COLO668 (cell line): ENCODE measurements around the gene PACRG.

Source experiments
- DNase-seq: peaks from one replicate; lab custom pipeline; 2025; ENCODE audit not compliant: unreplicated experiment; lab: John Stamatoyannopoulos, UW

The PACRG gene

DNA sequence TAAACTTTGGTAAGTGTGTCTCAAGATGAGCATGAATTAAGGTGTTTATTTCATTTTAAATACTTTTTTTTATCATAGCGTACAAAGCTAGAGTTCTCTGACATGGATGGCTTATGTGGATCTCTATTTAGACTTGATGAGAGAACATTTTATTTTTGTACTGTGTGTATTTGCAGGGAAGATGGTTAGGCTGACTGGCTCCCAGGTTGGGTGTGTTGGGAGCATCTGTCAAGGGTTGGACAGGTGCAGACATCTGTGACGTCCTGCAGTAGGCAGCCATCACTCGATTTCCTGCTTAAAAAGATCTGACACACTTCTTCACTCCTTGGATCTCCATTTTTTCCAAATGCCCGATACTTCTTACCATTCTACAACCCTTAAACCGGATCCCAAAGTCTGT is 464.8 kb downstream of the PACRG start:
- DNase-seq = no peak

DNA sequence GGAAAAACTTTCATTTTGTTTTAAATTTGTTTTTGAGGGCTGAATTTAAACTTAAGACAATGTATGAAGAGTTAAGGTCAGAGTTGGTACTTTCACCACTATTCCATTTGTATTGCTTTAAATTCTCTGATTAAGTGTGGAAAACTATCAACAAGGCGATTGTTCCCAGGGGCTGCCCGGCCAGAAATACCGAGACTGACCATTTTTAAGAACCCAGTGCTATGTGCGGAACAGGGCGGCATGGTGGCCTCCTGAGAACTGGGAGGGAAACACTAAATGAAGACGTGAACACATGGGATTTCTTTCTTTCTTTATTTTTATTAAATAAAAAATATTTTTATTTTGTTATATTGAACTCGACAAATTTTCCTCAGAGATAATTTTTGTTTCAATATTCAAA is 465.6 kb downstream of the PACRG start:
- DNase-seq = no peak

GRCh38 chr6:163195721-163196691 is 468.2 kb downstream of the PACRG start:
- no peak for DNase-seq

- DNase-seq = no peak
These were observed 470.1 kb downstream of the PACRG start for GRCh38 chr6:163197839-163198238.

DNA sequence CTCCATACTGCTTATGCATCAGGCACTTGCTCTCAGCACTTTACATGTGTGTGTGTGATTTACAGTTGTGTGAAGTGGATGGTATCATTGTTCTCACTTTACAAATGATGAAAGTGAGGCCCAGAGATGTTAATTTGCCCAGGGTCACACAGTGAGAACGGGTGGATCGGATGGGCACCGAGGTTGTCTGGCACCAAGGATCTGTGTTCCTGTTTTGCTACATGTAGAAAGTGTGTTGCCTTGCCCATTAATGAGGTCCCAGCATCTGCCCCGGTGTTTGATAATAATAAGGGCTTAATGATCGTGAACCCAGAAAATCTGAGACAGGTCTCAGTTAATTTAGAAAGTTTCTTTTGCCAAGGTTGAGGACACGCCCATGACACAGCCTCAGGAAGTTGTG is 470.6 kb downstream of the PACRG start:
- no peak for DNase-seq

- no peak for DNase-seq
These were observed 471.6 kb downstream of the PACRG start for GRCh38 chr6:163199371-163199770.

DNA sequence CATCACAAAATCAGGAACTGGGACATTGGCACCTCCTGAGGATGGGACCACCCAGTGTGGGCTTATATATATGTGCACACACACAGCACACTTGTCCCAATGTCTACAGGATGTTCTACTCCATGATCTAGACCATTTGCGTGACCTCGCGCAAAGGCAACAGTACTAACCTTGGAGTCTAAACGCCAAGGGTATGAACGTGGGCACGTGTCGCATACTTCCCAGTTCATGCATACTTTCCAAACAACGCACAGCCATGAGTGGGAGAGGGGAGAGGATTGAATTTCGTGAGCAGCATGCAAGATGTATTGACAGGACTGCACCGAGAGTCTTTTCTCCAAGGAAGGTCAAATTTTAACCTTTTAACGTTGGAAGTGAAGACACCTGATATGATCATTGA is 472.5 kb downstream of the PACRG start:
- no peak for DNase-seq

DNA sequence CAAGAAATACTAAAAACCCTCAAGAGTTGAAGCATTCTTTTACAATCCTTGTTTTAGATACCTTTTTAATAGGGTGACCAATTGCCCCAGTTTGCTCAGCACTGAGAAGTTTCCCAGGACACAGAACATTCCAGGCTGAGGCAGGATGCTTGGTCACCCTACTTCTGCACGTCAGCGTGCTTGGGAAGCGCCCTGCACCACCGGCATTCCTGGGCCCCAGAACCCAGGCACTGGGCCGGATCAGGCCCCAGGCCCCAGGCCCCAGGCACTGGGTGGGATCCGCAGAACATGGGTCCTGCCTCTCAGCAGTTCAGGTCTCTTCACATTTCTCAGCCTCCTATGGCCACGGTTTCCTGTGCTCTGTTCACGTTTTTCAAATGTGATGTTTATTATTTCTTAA is 472.9 kb downstream of the PACRG start:
- DNase-seq = no peak

DNA sequence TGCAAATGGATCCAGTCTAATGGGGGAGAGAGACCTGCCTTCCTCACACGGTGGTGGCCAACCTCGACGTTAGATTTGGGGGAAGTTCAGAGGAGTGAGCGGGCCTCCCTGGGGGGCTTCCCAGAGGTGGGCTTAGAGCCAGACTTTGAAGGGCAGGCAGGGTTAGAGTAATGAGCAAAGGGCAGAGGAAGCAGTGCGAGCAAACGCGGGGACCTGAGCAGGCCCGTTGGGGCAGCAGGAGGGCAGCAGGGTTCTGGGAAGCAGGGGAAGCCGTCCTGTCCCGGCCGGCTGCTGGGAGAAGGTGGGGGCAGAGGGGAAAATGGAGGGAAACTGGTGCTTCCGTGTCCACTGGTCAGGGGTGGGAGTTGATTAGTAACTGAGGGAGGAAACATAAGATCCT is 474.1 kb downstream of the PACRG start:
- no peak for DNase-seq

GRCh38 chr6:163206196-163206595 is 478.4 kb downstream of the PACRG start:
- no peak for DNase-seq

DNA sequence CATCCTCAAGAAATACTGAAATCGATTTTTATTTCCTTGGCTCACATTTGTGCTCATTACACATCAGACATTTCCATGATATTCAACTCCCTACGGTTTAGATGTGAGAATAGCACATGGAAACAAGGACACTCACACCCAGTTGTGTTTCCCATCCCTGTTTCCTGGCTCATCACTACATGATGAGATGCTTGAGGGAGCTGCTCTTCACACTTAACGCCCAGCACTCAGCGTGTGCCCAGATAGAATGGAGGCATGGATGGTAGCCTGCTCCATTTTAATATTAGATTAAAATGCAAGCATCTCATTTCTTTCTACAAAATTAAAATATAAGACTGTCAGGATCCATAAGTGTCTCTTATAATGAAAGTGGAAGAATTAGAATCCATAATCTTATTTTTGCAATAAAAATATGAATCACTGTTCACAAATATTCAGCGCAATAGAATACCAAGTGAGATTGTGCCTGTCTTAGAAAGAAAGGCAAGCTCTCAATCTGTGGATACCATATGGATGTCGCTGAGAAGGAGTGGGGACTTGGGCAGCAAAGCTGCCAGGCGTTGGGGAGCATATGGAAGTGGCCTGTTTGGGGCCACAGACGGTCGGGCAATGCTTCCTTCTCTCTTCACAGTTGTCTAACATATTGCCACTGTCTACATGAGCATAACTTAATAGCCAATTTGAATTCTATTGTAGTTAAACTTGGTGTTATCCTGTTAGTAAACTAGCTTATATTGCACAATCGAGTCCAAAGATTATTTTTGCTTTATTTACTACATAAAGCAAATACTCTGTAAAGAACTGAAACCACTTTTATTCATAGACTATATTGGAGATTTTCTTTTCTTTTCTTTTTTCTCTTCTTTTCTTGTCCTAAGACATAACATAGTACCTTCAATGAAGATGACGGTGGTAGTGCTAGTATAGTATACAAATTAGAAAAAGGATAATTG is 479.9 kb downstream of the PACRG start:
- DNase-seq = no peak

DNA sequence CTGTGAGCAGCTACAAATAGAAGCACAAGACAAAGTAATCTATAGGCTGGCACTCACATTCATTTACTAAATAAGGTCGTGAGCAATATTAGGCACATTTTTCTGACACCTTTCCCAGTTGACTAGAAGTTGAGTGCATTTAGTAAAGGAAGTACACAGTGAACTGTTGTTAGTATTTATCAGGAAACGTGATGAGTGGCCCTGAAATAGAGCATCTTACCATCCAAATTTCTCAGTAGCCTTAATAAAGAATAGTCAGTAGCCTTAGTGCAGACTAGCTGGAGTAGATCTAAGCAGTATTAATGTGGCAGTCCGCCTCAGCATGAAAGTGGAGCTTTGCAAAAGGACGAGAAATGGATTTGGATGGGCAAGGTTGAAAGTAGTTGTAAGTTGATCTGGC is 481.2 kb downstream of the PACRG start:
- no peak for DNase-seq

- no peak for DNase-seq
These were observed 484.3 kb downstream of the PACRG start for GRCh38 chr6:163212123-163212522.

GRCh38 chr6:163214259-163214658 is 486.5 kb downstream of the PACRG start:
- no peak for DNase-seq

GRCh38 chr6:163218361-163218894 is 490.7 kb downstream of the PACRG start:
- DNase-seq = no peak

DNA sequence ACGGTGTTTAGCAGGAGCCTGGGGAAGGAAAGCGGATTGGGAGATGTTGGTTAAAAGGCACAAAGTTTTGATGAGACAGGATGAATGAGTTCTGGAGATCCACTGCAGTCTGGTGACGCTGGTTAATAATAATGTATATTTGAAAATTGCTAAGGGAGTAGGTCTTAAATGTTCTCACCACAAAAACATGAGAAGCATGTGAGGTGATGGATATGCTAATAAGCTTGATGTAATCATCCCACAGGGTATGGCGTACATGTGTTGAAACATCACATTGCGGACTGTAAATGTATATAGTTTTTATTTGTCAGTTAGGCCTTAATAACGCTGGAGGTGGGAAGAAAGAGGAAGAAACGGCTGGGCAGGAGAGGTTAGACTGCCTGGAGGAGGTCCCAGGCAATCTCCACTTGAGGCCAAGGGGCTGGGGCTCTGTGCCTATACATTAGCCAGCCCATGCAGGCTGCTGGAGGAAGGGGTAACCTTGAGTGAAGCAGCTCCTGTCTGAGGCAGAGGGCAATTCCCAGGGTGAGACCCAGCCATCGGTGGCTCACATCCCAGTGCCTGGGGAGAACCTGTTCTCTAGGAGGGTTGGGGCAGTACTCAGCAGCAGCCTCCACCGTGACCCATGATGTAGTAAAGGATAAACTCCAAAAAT is 498.5 kb downstream of the PACRG start:
- no peak for DNase-seq

DNA sequence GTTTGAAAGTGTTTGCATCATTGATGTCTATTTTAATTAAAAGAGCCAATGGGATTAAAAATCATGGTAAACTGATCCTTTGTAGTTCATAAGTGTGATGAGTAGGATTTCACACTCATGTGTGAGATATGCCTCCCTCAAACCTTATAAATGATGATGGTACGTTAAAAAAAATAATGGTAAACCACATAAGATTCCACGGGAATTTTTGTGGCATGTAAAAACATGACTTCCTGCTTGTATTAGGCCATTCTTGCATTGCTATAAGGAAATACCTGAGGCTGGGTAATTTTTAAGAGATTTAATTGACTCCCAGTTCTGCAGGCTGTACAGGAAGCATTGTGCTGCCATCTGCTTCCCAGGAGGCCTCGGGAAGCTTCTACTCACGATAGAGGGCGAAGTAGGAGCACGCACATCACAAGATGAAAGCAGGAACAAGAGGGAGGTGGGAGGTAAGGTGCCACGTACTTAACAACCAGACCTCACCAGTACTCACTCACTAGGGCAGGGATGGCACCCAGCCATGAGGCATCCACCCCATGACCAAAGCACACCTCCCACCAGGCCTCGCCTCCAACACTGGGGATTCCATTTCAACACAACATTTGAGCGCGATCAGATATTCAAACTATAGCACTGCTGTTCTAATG is 499.2 kb downstream of the PACRG start:
- DNase-seq = no peak

- no peak for DNase-seq
These were observed 500.3 kb downstream of the PACRG start for GRCh38 chr6:163228041-163228440.

DNA sequence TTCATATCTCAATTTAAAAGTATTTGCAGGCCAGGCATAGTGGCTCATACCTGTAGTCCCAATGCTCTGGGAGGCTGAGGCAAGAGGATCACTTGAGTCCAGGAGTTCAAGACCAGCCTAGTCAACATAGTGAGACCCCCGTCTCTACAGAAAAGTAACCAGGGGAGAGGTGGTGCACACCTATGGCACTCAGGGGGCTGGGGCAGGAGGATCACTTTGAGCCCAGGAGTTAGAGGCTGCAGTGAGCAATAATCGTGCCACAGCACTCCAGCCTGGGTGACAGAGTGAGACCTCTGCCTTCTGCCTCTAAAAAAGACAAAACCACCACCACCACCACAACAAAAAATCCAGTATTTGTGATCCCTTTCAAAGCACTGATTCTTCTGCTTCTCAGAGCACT is 501.3 kb downstream of the PACRG start:
- no peak for DNase-seq

- DNase-seq = no peak
These were observed 503.1 kb downstream of the PACRG start for GRCh38 chr6:163230901-163231300.
